ENCODE data around the gene YWHAH. TPM values are rescaled to one million over a fixed set of nuclear protein-coding genes. Genes with fewer than 3 reads are reported as not detected.

Gene YWHAH
- total and polyA plus RNA-seq, 2 of the 4 experiments (the other 2 are of a cell fraction): 147 to 173 TPM

- no peak for TF ChIP-seq CTCF (conservative IDR thresholded peaks at IDR 0.05; ENCODE audit: low read depth, low read length)
These were observed 18.2 kb downstream of the YWHAH start (continued) for GRCh38 chr22:31962387-31963125.

GRCh38 chr22:31968022-31968421 lies 23.7 kb downstream of the YWHAH start:
- H4K91ac ChIP-seq (ENCODE audit: insufficient read depth, low read depth, low read length): no peak overlapping the region
- no peak overlapping the region for H3K27ac ChIP-seq (ENCODE audit: insufficient read depth, low read length)
- no peak overlapping the region for H2AK9ac ChIP-seq (replicated peaks; ENCODE audit: low read depth, low read length, poor library complexity)
- no peak for TF ChIP-seq MAZ (IDR thresholded peaks at IDR 0.05; ENCODE audit: borderline replicate concordance, low read depth, low read length)
- no peak for TF ChIP-seq RCOR1 (IDR thresholded peaks at IDR 0.05; ENCODE audit: insufficient replicate concordance, low read length)
- no peak for TF ChIP-seq RFX5 (IDR thresholded peaks at IDR 0.05; ENCODE audit: low read depth, low read length)
- no peak for TF ChIP-seq POLR2A (IDR thresholded peaks at IDR 0.05; ENCODE audit: low read depth, low read length)
- no peak for TF ChIP-seq MXI1 (IDR thresholded peaks at IDR 0.05; ENCODE audit: borderline replicate concordance, low read depth, low read length)
- TF ChIP-seq CHD1 (IDR thresholded peaks at IDR 0.05; ENCODE audit: low read depth, low read length): no peak
- TF ChIP-seq RAD21 (IDR thresholded peaks at IDR 0.05; ENCODE audit: low read length): no peak
- no peak for TF ChIP-seq CEBPB (IDR thresholded peaks at IDR 0.05; ENCODE audit: low read depth, low read length)
- no peak for TF ChIP-seq MAFK (IDR thresholded peaks at IDR 0.05; ENCODE audit: low read depth, low read length)
- TF ChIP-seq ELK1 (IDR thresholded peaks at IDR 0.05; ENCODE audit: borderline replicate concordance, low read depth, low read length): no peak
- TF ChIP-seq CTCF (conservative IDR thresholded peaks at IDR 0.05; ENCODE audit: low read depth, low read length): no peak
- H3K27me3 ChIP-seq (ENCODE audit: control insufficient read depth, insufficient read depth, low read length): no peaks in the 10 kb centered on the region; the same call in 1 of the 2 replicates
- no peak overlapping the region for H3K14ac ChIP-seq (replicated peaks; ENCODE audit: low read depth, low read length)
- dilution Hi-C loops (cut with HindIII; ENCODE audit: low sequenced_read_pairs, unreplicated experiment): no loop called here
- no peaks in the 10 kb centered on the region for H3K9me1 ChIP-seq (ENCODE audit: insufficient read depth, low read length)
- H3K9ac ChIP-seq (ENCODE audit: low read depth, low read length): no peak overlapping the region
- H3K9me3 ChIP-seq (ENCODE audit: control insufficient read depth, insufficient read depth, low read length): no peaks in the 10 kb centered on the region
- no peaks in the 10 kb centered on the region for H4K20me1 ChIP-seq (ENCODE audit: insufficient read depth, low read length)
- no peak overlapping the region for H2BK15ac ChIP-seq (ENCODE audit: low read depth, low read length)
- no peaks in the 10 kb centered on the region for H3K36me3 ChIP-seq (ENCODE audit: control insufficient read depth, insufficient read depth, low read length)
- ChIA-PET CTCF (interaction anchor here (0.9 kb wide), 1 partner anchor 302 kb away, joined by 3 read pairs; no protein-coding TSS in a partner anchor), POLR2A (ENCODE audit: unreplicated experiment) (interaction anchor here (0.7 kb wide), 1 partner anchor 260 kb away, joined by 5 read pairs; no protein-coding TSS in a partner anchor)
- H4K8ac ChIP-seq (ENCODE audit: low read depth in 2 of 2, low read length in 2 of 2): no peak overlapping the region
- H2BK20ac ChIP-seq (ENCODE audit: low read depth, low read length): no peak overlapping the region
- H2BK5ac ChIP-seq (ENCODE audit: low read depth, low read length, poor library complexity, severe bottlenecking): no peak overlapping the region
- no peak overlapping the region for H3K4ac ChIP-seq (ENCODE audit: low read depth, low read length)
- H3K4me3 ChIP-seq (ENCODE audit: insufficient read depth, low read depth, low read length): no peak overlapping the region
- no peak overlapping the region for H3K56ac ChIP-seq (ENCODE audit: extremely low read depth, insufficient read depth, low read length)
- no peaks in the 10 kb centered on the region for H3K79me1 ChIP-seq (ENCODE audit: low read depth in 1 of 2, low read length in 2 of 2)
- H2BK120ac ChIP-seq (ENCODE audit: low read depth, low read length): no peak overlapping the region
- no peak overlapping the region for H3K18ac ChIP-seq (ENCODE audit: low read depth, low read length)
- ATAC-seq (ENCODE audit: low read depth): no peak
- in situ Hi-C loops (cut with MboI; ENCODE audit: low sequenced_read_pairs): loop anchor here (25.0 kb wide), 2 partner anchors 406 to 844 kb away; partner anchors contain the start of gene TIMP3
- no TSS peak for BruUV-seq (replicated peaks)
- no peak overlapping the region for H3K4me2 ChIP-seq (ENCODE audit: low read depth, low read length)
- H2AFZ ChIP-seq (replicated peaks; ENCODE audit: low read length, poor library complexity): no peak overlapping the region
- intact Hi-C loops (cut with micrococcal nuclease): no loop called here
- H3K4me1 ChIP-seq (ENCODE audit: control insufficient read depth, insufficient read depth, low read length): no peaks in the 10 kb centered on the region
- no CpG with 5 or more reads among the region's 9 CpGs for WGBS, 2 experiments (ENCODE audit: extremely low coverage in 2 of 2, insufficient read length in 1 of 2)
- no peak overlapping the region for H2AK5ac ChIP-seq (ENCODE audit: low read depth, low read length)
- no peak for DNase-seq
- H4K5ac ChIP-seq (ENCODE audit: low read depth, low read length): no peak overlapping the region
- H3K23ac ChIP-seq (ENCODE audit: low read depth, low read length): no peak overlapping the region
